ENCODE measurements around the gene TSC2. TPM values are rescaled to one million over a fixed set of nuclear protein-coding genes. Genes with fewer than 3 reads are reported as not detected.
A peak's percentile ranks its signal among the peaks of the same experiment; 100 is the strongest.

The TSC2 gene
- total and polyA plus RNA-seq, 12 donors, result 18.6 to 333 (median 92.6) TPM

- H3K9me3 ChIP-seq (replicated peaks in 1 of 3), result no peaks in the 10 kb centered on the region
- peak overlapping the region in 1 of 5 donors; percentile 54 for H3K27ac ChIP-seq
- H3K36me3 ChIP-seq (replicated peaks in 1 of 2), result peaks cover 0 to 84% of the 10 kb centered on the region in 2 donors
- no peak overlapping the region for H3K4me3 ChIP-seq
- DNase-seq, result peak in 1 of 7 donors; percentile 90
- TF ChIP-seq POLR2A (IDR thresholded peaks at IDR 0.05) (peak; percentile 21 to 58), CTCF (IDR thresholded peaks at IDR 0.05) (no peak)
- WGBS, 4 donors, result 91 to 94% (median 93%) methylated on average over 18 to 28 of the region's 28 CpGs
- intact Hi-C loops (cut with DNase I), result no loop called here
- no peaks in the 10 kb centered on the region for H3K4me1 ChIP-seq (replicated peaks in 1 of 2)
- no peaks in the 10 kb centered on the region for H3K27me3 ChIP-seq
Observed at GRCh38 chr16:2076072-2076865, 28.5 kb downstream of the TSC2 start.

- Histone ChIP-seq H3K27me3 (no peaks in the 10 kb centered on the region), H3K4me1 (replicated peaks in 1 of 2) (peaks cover 0 to 6% of the 10 kb centered on the region in 2 donors), H3K4me3 (no peak overlapping the region), H3K27ac (peak overlapping the region in 1 of 5 donors; percentile 54), H3K36me3 (replicated peaks in 1 of 2) (peaks cover 0 to 84% of the 10 kb centered on the region in 2 donors), H3K9me3 (replicated peaks in 1 of 3) (no peaks in the 10 kb centered on the region)
- 88 to 95% (median 91%) methylated on average over 15 to 17 of the region's 17 CpGs for WGBS, 4 donors
- TF ChIP-seq CTCF (IDR thresholded peaks at IDR 0.05) (no peak), POLR2A (IDR thresholded peaks at IDR 0.05) (no peak)
- intact Hi-C loops (cut with DNase I), result no loop called here
- DNase-seq, result no peak
Observed at GRCh38 chr16:2077016-2077415, 29.2 kb downstream of the TSC2 start.

DNA sequence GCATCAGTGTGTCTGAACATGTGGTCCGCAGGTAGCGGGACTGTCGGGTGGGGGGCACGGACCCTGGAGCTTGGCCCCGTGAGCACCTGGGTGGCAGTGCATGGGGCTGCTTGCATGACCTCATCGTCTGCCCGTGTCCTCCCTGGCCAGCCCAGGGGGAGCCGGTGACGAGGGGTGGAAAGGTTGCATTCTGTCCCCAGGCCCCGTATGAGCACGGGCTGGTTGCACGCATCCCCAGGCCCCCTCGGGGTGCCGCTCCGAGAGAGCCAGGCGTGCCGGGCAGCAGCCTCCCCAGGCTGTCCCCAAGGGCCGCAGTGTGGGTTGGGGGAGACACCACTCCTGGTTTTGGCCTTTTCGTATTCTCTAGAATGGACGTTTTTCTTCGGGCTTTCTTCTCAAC lies 29.9 kb downstream of the TSC2 start:
- no peaks in the 10 kb centered on the region for H3K9me3 ChIP-seq (replicated peaks in 1 of 3)
- peaks cover 0 to 13% of the 10 kb centered on the region in 2 donors for H3K4me1 ChIP-seq (replicated peaks in 1 of 2)
- no peak for DNase-seq
- peaks cover 0 to 84% of the 10 kb centered on the region in 2 donors for H3K36me3 ChIP-seq (replicated peaks in 1 of 2)
- no peaks in the 10 kb centered on the region for H3K27me3 ChIP-seq
- TF ChIP-seq CTCF (IDR thresholded peaks at IDR 0.05) (no peak), POLR2A (IDR thresholded peaks at IDR 0.05) (no peak)
- intact Hi-C loops (cut with DNase I), result no loop called here
- H3K27ac ChIP-seq, result peak overlapping the region in 1 of 5 donors; percentile 54
- H3K4me3 ChIP-seq, result no peak overlapping the region
- WGBS, 4 donors, result 92 to 98% (median 94%) methylated on average over 13 to 21 of the region's 21 CpGs

GRCh38 chr16:2078096-2078495 lies 30.3 kb downstream of the TSC2 start:
- Histone ChIP-seq H3K36me3 (replicated peaks in 1 of 2) (peaks cover 0 to 84% of the 10 kb centered on the region in 2 donors), H3K4me3 (no peak overlapping the region), H3K27ac (peak overlapping the region in 1 of 5 donors; percentile 54), H3K4me1 (replicated peaks in 1 of 2) (peaks cover 0 to 17% of the 10 kb centered on the region in 2 donors), H3K27me3 (no peaks in the 10 kb centered on the region), H3K9me3 (replicated peaks in 1 of 3) (no peaks in the 10 kb centered on the region)
- intact Hi-C loops (cut with DNase I), result no loop called here
- no peak for TF ChIP-seq CTCF (IDR thresholded peaks at IDR 0.05)
- TF ChIP-seq POLR2A (IDR thresholded peaks at IDR 0.05), result no peak
- no peak for DNase-seq
- 94 to 97% (median 96%) methylated on average over 3 to 7 of the region's 7 CpGs for WGBS, 4 donors
